Measurements from ENCODE around the gene LUM. TPM values are rescaled to one million over a fixed set of nuclear protein-coding genes. Genes with fewer than 3 reads are reported as not detected.

LUM gene
- total and polyA plus RNA-seq, 2 donors (not counting 3 experiments of a cell fraction or from before 2014, with no cell fraction given): 0.29 to 1.9 TPM

DNA sequence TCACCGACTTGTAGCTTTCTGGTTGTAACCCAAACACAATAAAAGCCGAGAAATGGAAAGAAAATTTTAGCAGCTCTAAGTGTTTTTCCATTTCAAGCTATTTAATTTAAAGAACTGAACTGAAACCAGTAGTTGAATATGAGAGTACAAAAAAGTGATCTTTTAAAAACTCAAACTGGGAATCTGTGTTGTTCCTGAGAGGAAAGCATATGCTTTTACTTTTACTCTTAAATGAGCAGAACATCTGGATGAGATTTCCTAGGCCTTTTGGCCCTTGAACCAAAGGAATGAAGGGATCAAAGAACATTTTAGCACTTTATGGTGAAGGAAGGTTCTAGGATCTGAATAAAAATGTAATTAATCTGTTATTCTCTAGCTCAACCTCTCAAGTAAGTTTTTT, 54.8 kb downstream of the LUM start:
- no peak overlapping the region for H3K4me3 ChIP-seq (replicated peaks in 1 of 3; ENCODE audit: insufficient read depth in 1 of 3, low read depth in 1 of 3, low read length in 3 of 3)
- DNase-seq (ENCODE audit: low read depth, low spot score) (no peak), FAIRE-seq (no peak)
- POLR2A ChIA-PET: no interaction called here
- no peaks in the 10 kb centered on the region for H3K36me3 ChIP-seq (ENCODE audit: control insufficient read depth in 2 of 2, extremely low read depth in 1 of 2, insufficient read depth in 2 of 2, low read length in 2 of 2)
- H3K27ac ChIP-seq (ENCODE audit: insufficient read depth, low read depth, low read length): no peak overlapping the region
- H3K79me2 ChIP-seq (ENCODE audit: control insufficient read depth, insufficient read depth, low read length): no peaks in the 10 kb centered on the region
- CTCF ChIA-PET: interaction anchor here (1.1 to 1.4 kb wide), 2 partner anchors 7 to 14 kb away, joined by 3 to 4 read pairs; no protein-coding TSS in a partner anchor
- no peak overlapping the region for H2AFZ ChIP-seq (ENCODE audit: low read depth, low read length)
- H3K9me3 ChIP-seq (replicated peaks; ENCODE audit: control insufficient read depth, insufficient read depth, low read length): no peaks in the 10 kb centered on the region
- TF ChIP-seq, protein P1, sequence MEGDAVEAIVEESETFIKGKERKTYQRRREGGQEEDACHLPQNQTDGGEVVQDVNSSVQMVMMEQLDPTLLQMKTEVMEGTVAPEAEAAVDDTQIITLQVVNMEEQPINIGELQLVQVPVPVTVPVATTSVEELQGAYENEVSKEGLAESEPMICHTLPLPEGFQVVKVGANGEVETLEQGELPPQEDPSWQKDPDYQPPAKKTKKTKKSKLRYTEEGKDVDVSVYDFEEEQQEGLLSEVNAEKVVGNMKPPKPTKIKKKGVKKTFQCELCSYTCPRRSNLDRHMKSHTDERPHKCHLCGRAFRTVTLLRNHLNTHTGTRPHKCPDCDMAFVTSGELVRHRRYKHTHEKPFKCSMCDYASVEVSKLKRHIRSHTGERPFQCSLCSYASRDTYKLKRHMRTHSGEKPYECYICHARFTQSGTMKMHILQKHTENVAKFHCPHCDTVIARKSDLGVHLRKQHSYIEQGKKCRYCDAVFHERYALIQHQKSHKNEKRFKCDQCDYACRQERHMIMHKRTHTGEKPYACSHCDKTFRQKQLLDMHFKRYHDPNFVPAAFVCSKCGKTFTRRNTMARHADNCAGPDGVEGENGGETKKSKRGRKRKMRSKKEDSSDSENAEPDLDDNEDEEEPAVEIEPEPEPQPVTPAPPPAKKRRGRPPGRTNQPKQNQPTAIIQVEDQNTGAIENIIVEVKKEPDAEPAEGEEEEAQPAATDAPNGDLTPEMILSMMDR (IDR thresholded peaks at IDR 0.05; ENCODE audit: extremely low read depth in 1 of 2, insufficient read depth in 1 of 2, low read depth in 1 of 2, low read length in 2 of 2): no peak
- no peak for TF ChIP-seq MAX (IDR thresholded peaks at IDR 0.05; ENCODE audit: insufficient read depth, insufficient read length)
- no peak for TF ChIP-seq JUN (IDR thresholded peaks at IDR 0.05; ENCODE audit: borderline replicate concordance, insufficient read depth, insufficient read length, low read depth)
- TF ChIP-seq POLR2AphosphoS5 (IDR thresholded peaks at IDR 0.05; ENCODE audit: insufficient read depth, low read depth, low read length): no peak
- no peak for TF ChIP-seq FOS (IDR thresholded peaks at IDR 0.05; ENCODE audit: borderline replicate concordance, insufficient read depth, low read length)
- TF ChIP-seq POLR2A (IDR thresholded peaks at IDR 0.05; ENCODE audit: low read depth, low read length): no peak
- no peak for TF ChIP-seq EZH2 (IDR thresholded peaks at IDR 0.05; ENCODE audit: borderline replicate concordance, low read depth, low read length, severe bottlenecking)
- intact Hi-C loops (cut with micrococcal nuclease) (no loop called here), dilution Hi-C loops (cut with MboI; ENCODE audit: extremely low pct_ligation_motif_present, low sequenced_read_pairs) (no loop called here)
- H3K27me3 ChIP-seq (ENCODE audit: control insufficient read depth in 2 of 2, insufficient read depth in 2 of 2, low read length in 2 of 2): no peaks in the 10 kb centered on the region
- no peak overlapping the region for H3K9ac ChIP-seq (replicated peaks; ENCODE audit: extremely low read depth, insufficient read depth, low read length)
- H4K20me1 ChIP-seq (replicated peaks; ENCODE audit: control insufficient read depth, extremely low read depth, insufficient read depth, low read length): no peaks in the 10 kb centered on the region
- no peaks in the 10 kb centered on the region for H3K9me1 ChIP-seq (replicated peaks; ENCODE audit: control insufficient read depth, extremely low read depth, insufficient read depth, low read length)
- no TSS peak for BruUV-seq (replicated peaks)
- no peak overlapping the region for H3K4me2 ChIP-seq (ENCODE audit: insufficient read depth, low read length)
- H3K4me1 ChIP-seq (ENCODE audit: control insufficient read depth, extremely low read depth, insufficient read depth, low read length): no peaks in the 10 kb centered on the region

All from endothelial cell of umbilical vein (primary cell).